Measurements from ENCODE around the gene SLC25A38. TPM values are rescaled to one million over a fixed set of nuclear protein-coding genes. Genes with fewer than 3 reads are reported as not detected.
"Not testable (repeated sequence)": the region's sequence is repeated elsewhere in the genome, so short reads cannot be mapped to it uniquely, and the experiment has no call there.

Gene SLC25A38
- polyA plus RNA-seq, 2 of the 4 experiments (the other 2 are of a cell fraction): 31.9 to 52.8 TPM

DNA sequence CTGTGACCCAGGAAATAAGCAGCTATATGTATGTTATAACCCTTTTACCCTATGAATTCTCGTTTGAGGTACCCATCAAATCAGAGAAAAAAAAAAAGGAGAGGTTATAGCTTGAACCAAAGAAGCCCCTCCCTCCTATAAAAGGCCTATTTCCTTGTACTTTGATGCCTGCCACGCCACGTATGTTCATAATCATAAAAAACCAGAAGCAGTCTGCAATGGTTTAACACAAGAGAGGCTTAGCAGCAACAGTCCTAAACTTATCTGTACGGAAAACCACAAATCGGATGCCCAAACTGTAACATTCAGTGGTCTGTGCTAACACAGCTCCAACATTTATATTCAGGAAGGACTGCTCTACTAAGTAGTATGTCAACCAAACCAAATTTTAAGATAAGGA is 32.5 kb upstream of the SLC25A38 start:
- no peak overlapping the region for H3K27ac ChIP-seq
- no peak overlapping the region for H3K4me2 ChIP-seq
- ATAC-seq (no peak), FAIRE-seq (no peak), DNase-seq (ENCODE audit: low read depth in 1 of 2, low spot score in 1 of 2) (no peak)
- no peaks in the 10 kb centered on the region for H3K4me1 ChIP-seq
- H3K9me3 ChIP-seq: no peaks in the 10 kb centered on the region
- WGBS (ENCODE audit: missing lambda C conversion rate): 63% methylated on average over 5 of the region's 5 CpGs
- ChIA-PET POLR2A (no interaction called here), CTCF (interaction anchor here (1.9 kb wide), 1 partner anchor 59 kb away, joined by 8 read pairs; no protein-coding TSS in a partner anchor)
- H3K4me3 ChIP-seq: no peak overlapping the region
- TF ChIP-seq HDAC2 (IDR thresholded peaks at IDR 0.05): no peak
- TF ChIP-seq RCOR1 (IDR thresholded peaks at IDR 0.05; ENCODE audit: low read depth, low read length): no peak
- no peak for TF ChIP-seq CBX8 (IDR thresholded peaks at IDR 0.05)
- TF ChIP-seq SREBF2 (IDR thresholded peaks at IDR 0.05): no peak
- no peak for TF ChIP-seq POLR2A (IDR thresholded peaks at IDR 0.05; ENCODE audit: low read length)
- no peak for TF ChIP-seq CHD2 (IDR thresholded peaks at IDR 0.05; ENCODE audit: low read length, partially characterized antibody)
- TF ChIP-seq CEBPB (IDR thresholded peaks at IDR 0.05): no peak
- TF ChIP-seq GATA3 (IDR thresholded peaks at IDR 0.05; ENCODE audit: borderline replicate concordance): no peak
- TF ChIP-seq KDM1A (IDR thresholded peaks at IDR 0.05; ENCODE audit: low read depth): no peak
- TF ChIP-seq NPAS2 (CRISPR knock-in tag; IDR thresholded peaks at IDR 0.05; ENCODE audit: borderline replicate concordance): no peak
- no peak for TF ChIP-seq RNF2 (IDR thresholded peaks at IDR 0.05; ENCODE audit: borderline replicate concordance, low read depth)
- no peak for TF ChIP-seq HOXB13 (CRISPR knock-in tag; IDR thresholded peaks at IDR 0.05; ENCODE audit: low read depth)
- TF ChIP-seq, protein P1, sequence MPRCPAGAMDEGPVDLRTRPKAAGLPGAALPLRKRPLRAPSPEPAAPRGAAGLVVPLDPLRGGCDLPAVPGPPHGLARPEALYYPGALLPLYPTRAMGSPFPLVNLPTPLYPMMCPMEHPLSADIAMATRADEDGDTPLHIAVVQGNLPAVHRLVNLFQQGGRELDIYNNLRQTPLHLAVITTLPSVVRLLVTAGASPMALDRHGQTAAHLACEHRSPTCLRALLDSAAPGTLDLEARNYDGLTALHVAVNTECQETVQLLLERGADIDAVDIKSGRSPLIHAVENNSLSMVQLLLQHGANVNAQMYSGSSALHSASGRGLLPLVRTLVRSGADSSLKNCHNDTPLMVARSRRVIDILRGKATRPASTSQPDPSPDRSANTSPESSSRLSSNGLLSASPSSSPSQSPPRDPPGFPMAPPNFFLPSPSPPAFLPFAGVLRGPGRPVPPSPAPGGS (IDR thresholded peaks at IDR 0.05): no peak

DNA sequence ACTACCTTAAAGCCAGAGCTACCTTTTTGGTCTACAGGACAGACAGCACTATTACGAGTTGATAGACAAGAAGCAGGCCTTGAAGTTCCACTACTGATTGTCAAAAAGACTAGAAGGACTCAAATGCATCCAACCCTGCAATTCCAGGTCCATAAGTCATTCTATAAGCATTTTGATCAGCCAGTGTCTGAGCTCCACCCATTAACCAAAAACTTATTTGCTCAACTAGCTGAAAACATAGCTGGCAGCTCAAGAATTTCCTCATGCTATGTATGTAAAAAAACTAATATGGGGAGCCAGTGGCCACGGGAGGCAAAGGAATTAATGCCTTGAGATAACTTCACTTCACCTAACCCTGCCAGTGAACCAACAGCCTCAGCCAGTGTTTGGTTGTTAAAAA is 32.0 kb upstream of the SLC25A38 start:
- H3K4me3 ChIP-seq; H3K9me3 ChIP-seq; H3K27ac ChIP-seq; DNase-seq (ENCODE audit: low read depth in 1 of 2, low spot score in 1 of 2); FAIRE-seq; ATAC-seq; H3K4me2 ChIP-seq; H3K4me1 ChIP-seq; POLR2A ChIA-PET: not testable (repeated sequence)
- CTCF ChIA-PET: interaction anchor here (1.9 kb wide), 1 partner anchor 59 kb away, joined by 8 read pairs; no protein-coding TSS in a partner anchor
- WGBS (ENCODE audit: missing lambda C conversion rate): 29% methylated on average over 2 of the region's 2 CpGs

DNA sequence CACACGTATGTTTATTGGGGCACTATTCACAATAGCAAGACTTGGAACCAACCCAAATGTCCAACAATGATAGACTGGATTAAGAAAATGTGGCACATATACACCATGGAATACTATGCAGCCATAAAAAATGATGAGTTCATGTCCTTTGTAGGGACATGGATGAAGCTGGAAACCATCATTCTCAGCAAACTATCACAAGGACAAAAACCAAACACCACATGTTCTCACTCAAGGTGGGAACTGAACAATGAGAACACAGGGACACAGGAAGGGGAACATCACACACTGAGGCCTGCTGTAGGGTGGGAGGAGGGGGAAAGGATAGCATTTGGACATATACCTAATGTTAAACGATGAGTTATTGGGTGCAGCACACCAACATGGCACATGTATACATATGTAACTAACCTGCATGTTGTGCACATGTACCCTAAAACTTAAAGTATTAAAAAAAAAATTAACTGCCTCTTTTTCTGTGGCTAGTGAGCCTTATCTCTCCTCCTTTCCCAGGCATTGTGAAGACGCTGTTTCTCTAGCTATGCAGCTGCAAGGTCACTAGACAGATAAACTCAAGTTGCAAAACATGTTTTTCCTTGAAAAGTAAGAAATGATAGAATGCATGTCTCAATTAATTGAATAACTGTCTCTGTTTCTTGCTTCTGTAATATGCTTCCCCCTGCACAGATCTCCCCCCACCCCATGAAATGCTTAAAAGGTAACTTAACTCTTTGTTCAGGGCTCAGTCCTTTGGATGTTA is 29.8 kb upstream of the SLC25A38 start:
- ATAC-seq; CTCF ChIA-PET; H3K4me1 ChIP-seq; DNase-seq (ENCODE audit: low read depth in 1 of 2, low spot score in 1 of 2); H3K9me3 ChIP-seq; FAIRE-seq; H3K27ac ChIP-seq; H3K4me3 ChIP-seq; H3K4me2 ChIP-seq; POLR2A ChIA-PET: not testable (repeated sequence)
- WGBS (ENCODE audit: missing lambda C conversion rate): 8% methylated on average over 3 of the region's 3 CpGs

DNA sequence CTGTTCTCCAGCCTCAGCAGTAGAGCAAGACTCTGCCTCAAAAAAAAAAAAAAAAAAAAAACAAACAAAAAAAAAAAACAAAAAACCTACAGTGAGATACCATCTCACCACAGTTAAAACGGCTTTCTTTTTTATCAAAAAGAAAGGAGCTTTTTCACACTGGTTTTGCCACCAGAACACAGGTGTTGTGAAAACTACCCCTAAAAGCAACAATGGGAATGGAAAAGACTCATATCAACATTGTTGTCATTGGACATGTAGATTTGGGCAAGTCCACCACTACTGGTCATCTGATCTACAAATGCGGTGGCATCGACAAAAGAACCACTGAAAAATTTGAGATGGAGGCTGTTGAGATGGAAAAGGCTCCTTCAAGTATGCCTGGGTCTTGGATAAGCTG is 24.8 kb upstream of the SLC25A38 start:
- ChIA-PET CTCF (interaction anchor here (1.2 kb wide), 1 partner anchor 168 kb away, joined by 4 read pairs; no protein-coding TSS in a partner anchor), POLR2A (no interaction called here)
- no peak overlapping the region for H3K4me3 ChIP-seq
- WGBS (ENCODE audit: missing lambda C conversion rate): 4% methylated on average over 3 of the region's 3 CpGs
- DNase-seq (ENCODE audit: low read depth in 1 of 2, low spot score in 1 of 2) (no peak), ATAC-seq (no peak), FAIRE-seq (no peak)
- H3K4me1 ChIP-seq: no peaks in the 10 kb centered on the region
- no peak overlapping the region for H3K4me2 ChIP-seq
- no peaks in the 10 kb centered on the region for H3K9me3 ChIP-seq
- no peak overlapping the region for H3K27ac ChIP-seq
- TF ChIP-seq ESRRA (IDR thresholded peaks at IDR 0.05; ENCODE audit: borderline replicate concordance, low read length) (no peak), EP300 (IDR thresholded peaks at IDR 0.05) (no peak), HOXB13 (CRISPR knock-in tag; IDR thresholded peaks at IDR 0.05; ENCODE audit: low read depth) (no peak), HDAC2 (IDR thresholded peaks at IDR 0.05) (no peak), RARB (CRISPR knock-in tag; IDR thresholded peaks at IDR 0.05) (no peak), CHD4 (IDR thresholded peaks at IDR 0.05; ENCODE audit: borderline replicate concordance) (no peak), FOSB (CRISPR knock-in tag; IDR thresholded peaks at IDR 0.05) (no peak), EHMT2 (IDR thresholded peaks at IDR 0.05; ENCODE audit: low read depth) (no peak), HOXA7 (CRISPR knock-in tag; IDR thresholded peaks at IDR 0.05) (no peak), ZSCAN20 (CRISPR knock-in tag; IDR thresholded peaks at IDR 0.05) (no peak), HOXB5 (CRISPR knock-in tag; IDR thresholded peaks at IDR 0.05) (no peak), HEYL (CRISPR knock-in tag; IDR thresholded peaks at IDR 0.05) (no peak)
- TF ChIP-seq, protein P1 (IDR thresholded peaks at IDR 0.05): no peak
- TF ChIP-seq, protein P2, sequence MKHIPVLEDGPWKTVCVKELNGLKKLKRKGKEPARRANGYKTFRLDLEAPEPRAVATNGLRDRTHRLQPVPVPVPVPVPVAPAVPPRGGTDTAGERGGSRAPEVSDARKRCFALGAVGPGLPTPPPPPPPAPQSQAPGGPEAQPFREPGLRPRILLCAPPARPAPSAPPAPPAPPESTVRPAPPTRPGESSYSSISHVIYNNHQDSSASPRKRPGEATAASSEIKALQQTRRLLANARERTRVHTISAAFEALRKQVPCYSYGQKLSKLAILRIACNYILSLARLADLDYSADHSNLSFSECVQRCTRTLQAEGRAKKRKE (CRISPR knock-in tag; IDR thresholded peaks at IDR 0.05; ENCODE audit: low read depth): no peak
- TF ChIP-seq, protein P3, sequence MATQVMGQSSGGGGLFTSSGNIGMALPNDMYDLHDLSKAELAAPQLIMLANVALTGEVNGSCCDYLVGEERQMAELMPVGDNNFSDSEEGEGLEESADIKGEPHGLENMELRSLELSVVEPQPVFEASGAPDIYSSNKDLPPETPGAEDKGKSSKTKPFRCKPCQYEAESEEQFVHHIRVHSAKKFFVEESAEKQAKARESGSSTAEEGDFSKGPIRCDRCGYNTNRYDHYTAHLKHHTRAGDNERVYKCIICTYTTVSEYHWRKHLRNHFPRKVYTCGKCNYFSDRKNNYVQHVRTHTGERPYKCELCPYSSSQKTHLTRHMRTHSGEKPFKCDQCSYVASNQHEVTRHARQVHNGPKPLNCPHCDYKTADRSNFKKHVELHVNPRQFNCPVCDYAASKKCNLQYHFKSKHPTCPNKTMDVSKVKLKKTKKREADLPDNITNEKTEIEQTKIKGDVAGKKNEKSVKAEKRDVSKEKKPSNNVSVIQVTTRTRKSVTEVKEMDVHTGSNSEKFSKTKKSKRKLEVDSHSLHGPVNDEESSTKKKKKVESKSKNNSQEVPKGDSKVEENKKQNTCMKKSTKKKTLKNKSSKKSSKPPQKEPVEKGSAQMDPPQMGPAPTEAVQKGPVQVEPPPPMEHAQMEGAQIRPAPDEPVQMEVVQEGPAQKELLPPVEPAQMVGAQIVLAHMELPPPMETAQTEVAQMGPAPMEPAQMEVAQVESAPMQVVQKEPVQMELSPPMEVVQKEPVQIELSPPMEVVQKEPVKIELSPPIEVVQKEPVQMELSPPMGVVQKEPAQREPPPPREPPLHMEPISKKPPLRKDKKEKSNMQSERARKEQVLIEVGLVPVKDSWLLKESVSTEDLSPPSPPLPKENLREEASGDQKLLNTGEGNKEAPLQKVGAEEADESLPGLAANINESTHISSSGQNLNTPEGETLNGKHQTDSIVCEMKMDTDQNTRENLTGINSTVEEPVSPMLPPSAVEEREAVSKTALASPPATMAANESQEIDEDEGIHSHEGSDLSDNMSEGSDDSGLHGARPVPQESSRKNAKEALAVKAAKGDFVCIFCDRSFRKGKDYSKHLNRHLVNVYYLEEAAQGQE (IDR thresholded peaks at IDR 0.05): no peak
